NCI-H2171 (cell line): ENCODE measurements around the gene GZMB.
"Not testable (repeated sequence)": the region's sequence is repeated elsewhere in the genome, so short reads cannot be mapped to it uniquely, and the experiment has no call there.

Experiments used
- DNase-seq: peaks from one replicate; lab custom pipeline; 2025; lab: John Stamatoyannopoulos, UW

The GZMB gene, protein sequence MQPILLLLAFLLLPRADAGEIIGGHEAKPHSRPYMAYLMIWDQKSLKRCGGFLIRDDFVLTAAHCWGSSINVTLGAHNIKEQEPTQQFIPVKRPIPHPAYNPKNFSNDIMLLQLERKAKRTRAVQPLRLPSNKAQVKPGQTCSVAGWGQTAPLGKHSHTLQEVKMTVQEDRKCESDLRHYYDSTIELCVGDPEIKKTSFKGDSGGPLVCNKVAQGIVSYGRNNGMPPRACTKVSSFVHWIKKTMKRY

DNA sequence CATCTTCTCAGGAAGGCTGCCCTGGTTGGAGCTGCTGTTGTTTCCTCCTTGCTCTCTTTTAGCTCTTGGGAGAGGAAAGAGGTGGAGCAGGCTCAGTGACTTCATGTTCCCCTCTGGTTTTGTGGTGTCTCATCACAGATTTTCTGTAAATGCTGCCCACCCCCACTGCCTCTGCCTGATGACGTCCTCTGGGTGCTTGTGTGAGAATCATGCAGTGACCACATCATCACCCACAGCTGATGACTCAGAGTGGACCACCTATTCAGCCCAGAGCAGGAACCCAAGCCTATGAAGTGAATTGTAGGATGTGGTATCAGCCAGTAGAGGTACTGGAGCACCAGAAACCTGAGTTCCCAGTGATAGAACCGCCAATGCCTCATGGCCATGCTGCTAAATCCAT is at the start of gene GZMB:
Gene GZMB (minus strand): TSS at position 33 of the 400 bp plus-strand sequence. CDS start 30 bp downstream, at position 3.
- DNase-seq = no peak

DNA sequence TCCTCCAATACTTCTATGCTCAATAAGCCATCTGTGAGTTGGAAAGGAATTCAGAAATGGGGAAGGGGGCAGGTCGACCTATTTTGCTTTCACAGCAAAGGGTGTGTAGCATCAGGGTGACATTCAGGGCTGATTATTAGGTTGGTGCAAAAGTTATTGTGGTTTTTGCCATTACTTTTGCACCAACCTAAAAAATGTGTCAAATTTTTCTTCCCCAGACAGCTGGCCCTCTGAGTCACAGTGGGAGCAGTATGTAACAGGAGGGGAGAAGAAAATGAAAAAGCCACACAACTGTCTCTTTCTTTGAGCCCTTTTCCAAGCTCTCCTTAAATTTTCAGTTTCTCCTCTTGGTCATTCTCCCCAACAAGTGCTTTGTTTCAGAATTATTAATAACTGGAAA is 47.1 kb upstream of the GZMB start:
- DNase-seq = no peak

DNA sequence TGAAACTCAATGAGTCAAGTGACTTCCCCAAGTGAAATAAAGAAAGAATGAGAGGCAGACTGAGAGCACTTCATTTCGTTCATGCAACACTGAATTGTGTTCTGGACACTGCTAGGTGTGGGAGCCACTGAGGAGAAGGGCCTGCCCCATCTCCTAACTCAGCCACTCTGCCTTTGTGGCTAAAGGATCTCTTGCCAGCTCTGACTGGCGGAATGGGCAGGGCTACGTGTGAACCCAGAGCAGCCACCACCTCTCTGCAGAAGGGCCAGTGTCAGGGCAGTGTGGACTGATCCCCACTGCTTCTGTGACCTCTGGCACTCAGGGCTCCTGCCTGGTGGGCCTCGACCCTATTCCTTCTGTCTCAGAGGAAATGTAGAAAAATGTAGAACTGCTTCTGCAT is 46.5 kb upstream of the GZMB start:
- DNase-seq = no peak

DNA sequence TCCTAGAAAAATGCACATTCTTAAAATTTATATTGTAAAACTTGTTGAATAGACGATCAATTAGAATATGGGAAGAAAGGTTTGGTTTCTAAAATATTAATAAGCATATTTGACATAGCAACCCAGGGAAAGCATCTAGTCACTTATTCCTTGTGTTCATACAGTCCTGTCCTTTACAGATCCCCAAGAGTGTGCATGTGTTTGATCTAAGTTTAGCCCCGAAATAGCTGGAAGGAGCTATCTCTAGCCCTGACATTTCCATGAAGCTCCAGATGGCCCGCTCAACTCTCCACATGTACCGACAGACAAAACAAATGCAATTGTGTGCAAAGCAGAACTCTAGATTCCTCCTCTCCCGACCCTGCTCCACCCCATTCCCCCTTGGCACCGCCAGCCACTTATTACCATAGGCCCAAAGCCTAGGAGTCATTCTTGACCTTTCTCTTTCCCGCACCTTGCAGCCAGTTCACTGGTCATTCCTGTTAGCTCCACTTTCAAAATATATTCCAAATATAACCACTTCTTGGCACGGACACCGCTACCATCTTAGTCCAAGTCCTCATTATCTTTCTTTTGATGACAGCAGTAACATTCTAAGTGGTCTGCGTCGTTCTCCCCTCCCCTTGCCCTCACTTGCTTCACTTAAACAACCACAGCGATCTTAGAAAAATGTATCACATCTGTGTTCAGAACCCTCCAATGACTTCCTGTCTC is 45.4 kb upstream of the GZMB start:
- DNase-seq = no peak

DNA sequence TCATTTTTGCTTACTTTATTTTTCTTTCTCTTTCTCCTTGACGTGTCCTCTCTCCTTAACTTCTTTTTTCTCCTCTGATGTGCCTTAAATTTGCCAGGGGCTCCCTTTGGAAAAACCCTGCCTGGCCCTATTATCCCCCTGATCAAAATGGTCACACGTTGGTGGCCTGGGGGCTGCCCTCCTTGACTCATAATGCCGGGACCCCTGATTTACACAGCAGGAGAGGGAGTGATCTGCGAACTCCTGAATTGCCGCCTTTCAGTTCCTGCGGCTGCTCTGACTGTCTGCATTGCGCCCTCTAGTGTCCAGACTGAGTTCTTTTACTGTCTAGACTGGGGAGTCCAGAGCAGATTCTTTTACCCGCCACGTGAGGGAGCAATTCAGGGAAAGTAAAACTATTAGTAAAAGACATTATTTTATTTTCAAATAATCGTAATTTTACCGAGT is 44.8 kb upstream of the GZMB start:
- peak; percentile 58 for DNase-seq

DNA sequence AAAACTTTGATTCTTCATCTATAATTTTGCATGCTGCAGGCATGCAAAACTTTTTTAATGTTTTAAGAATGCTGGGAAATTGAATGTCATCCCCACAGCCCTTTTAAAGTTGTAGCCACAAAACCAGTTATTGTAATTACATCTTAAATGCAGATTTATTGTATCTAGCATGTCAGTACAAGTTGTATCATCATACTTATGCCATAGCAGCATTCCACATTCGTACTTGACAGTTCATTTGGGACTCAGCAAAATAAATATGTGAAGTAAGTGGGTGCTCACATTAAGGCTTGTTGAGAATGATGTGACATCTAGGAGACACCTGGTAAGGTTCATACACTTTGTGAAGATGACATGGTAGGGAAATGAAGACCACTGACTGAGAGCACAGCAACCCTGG is 44.0 kb upstream of the GZMB start:
- no peak for DNase-seq

DNA sequence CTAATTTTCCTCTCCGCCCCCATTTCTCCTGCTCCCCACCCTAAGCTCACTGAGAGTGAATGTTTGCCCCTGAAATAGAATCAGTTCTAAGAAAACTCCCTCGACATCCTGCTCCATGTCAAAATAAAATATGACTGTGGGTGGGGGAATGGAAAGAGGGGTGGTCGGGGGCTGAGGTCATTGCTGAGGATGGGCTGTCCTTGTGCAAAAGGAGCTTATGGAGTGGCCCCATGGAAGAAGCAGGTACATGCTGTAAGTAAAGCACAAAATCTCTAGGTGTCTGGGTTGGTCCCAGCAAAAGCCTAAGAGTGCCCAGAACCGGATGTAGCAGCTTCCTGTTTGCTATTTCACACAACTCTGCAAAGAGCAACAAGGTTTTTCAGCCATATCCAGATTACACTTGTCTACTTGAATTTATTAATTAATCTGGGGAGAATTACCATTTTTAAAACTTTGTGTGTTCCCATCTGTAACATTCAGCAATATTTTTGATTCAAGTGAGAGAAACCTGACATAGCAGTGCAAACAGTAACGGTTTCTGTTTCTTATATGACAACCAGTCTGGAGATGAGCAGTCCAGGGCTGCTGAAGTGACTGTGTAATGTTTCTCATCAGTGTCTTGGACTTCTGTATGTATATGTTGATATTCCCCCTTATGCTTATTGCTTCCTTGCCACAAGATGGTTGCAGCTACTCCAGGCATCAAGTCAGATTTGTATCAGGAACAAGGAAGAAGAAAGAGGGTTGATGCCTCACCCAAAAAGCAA is 40.4 kb upstream of the GZMB start:
- DNase-seq = no peak

DNA sequence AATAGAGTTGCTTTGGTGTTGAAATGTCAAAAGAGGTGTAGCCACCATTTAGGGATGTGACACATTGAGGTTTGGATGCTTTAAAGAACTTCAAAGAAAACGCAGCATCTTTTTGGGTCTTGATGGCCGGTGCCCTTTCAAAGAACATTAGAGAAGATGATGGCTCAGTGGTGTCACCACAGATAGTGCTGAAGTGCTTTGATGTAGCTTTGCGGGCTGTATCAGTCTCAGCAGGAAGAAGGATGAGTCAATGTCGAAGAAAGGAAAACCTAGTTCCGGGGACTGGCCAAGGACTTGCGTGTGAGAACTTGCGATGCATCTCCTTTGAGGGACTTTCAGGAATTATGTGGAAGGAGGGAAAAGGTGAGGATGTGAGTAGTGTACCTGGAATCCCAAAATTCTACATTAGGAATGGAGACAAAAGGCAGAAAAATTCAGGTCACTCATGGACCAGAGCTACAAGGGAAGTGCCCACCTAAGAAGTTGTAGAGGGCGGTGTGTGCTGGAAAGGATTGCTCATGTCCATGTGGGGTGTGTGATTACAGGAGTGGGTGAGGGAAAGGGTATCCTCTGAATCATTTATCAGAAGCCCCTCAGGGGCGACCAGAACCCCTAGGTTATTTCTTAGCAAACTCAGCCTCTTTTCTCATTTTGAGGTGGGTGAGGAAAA is 39.7 kb upstream of the GZMB start:
- DNase-seq = no peak

DNA sequence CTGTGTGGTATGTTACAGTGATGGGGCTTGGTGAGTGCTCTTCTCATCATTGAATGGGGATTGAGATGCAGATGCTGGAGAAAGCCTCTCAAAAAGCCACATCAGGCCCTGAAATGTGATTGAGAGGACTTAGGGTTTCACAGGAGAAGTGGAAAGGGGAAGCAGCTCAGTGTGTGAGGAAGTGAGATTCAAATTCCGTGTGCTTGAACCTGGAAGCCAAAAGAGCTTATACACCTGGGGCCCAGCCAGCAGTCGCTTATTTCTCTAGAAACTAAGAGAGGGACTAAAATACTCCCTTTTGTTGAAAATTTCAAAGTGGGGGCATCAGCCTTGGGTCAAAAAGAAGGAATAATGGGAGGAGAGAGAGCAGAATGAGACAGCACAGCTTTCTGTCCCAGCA is 39.1 kb upstream of the GZMB start:
- no peak for DNase-seq

DNA sequence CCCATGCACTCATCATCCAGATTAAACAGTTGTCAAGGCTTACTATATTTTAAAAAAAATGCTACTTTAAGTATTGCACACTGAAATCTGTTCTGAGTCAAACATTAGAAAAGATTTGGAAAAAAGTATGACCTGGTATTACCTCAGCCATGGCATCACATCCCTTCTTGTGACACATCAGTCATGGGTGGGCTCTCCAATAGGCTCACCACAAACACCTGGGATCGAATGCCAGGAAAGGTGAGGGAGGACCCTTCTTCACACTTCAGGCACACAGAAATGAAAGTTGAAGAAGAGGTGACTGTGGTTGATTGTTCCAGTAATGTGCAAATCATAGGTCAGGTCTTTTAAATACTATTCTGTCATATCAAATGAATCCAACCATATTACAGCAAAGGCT is 36.6 kb upstream of the GZMB start:
- DNase-seq = no peak

DNA sequence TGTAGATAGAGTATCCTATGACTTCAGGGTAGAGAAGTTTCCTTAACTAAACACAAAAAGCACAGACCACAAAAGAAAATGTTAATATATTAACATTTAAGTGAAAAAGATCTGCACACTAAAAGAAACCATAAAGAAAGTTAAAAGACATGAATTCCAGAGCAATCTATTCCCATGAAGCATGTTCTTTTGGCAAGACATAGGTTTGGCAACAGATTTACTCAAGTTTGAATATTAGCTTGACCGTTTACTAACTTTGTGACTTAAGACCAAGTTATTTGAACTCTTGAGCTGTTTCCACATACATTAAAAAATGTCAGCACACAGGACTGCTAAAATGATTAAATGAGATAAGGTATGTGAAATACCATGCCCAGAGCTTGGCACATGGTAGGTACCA is 35.7 kb upstream of the GZMB start:
- DNase-seq = no peak

DNA sequence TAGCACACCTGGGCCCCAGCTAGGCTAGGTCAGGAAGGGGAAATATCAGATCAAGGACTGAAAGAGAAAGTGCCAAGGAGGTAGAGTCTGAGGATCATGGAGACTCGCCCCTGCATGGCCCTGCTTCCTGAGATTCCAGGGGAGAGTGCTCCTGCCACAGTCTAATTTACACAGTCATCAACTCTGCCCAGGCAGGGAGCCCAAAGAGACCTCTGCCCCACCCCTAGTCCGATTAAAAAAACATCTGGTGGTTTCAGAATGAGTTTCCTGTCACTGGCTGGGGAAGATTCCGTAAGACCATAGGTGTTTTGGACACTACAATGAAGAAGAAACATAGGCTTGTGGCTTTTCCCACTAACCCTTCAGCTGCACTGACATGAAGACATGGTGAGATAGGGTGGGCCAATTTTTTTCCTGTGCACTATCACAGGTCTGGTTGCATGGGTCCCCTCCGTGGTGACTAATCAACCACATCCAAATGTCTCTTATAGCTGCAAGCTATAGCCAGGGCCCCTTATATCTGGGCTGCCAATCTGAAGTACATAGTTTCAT is 31.5 kb upstream of the GZMB start:
- no peak for DNase-seq

DNA sequence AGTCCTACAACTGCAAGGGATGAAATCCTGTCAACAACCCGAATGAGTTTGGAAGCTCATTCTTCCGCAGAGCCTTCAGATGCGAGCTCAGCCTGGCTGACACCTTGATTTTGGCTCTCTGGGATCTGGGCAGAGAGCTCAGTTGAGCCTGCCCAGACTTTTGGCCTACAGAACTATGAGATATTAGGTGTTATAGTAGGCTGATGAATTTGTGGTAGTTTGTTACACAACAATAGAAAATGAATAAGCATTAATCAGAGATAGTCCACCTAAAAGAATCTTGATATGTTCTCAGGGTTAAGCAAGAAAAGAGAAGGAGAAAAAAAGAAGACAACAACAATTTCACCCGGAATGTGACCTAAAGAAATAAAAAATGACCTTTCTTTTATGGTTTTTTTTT is 30.4 kb upstream of the GZMB start:
- no peak for DNase-seq

DNA sequence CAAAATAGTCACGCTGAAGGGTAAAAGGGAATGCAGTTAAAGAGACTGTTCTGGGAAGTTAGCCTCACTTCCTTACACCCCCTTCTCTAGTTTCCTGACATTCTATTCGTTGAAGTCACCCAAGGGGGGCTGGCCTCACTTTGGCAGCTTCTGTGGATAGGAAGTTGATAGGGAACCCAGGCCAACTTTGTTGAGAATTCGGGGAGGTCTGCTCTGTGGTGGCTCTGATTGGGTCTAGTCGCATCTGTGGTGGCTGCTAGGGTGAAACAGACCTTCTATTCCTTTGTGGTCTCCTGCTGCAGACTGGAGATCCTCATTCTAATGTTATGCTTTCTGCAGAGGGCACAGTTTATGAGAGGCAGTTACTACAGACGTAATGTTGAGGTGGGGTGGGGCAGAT is 28.8 kb upstream of the GZMB start:
- no peak for DNase-seq

DNA sequence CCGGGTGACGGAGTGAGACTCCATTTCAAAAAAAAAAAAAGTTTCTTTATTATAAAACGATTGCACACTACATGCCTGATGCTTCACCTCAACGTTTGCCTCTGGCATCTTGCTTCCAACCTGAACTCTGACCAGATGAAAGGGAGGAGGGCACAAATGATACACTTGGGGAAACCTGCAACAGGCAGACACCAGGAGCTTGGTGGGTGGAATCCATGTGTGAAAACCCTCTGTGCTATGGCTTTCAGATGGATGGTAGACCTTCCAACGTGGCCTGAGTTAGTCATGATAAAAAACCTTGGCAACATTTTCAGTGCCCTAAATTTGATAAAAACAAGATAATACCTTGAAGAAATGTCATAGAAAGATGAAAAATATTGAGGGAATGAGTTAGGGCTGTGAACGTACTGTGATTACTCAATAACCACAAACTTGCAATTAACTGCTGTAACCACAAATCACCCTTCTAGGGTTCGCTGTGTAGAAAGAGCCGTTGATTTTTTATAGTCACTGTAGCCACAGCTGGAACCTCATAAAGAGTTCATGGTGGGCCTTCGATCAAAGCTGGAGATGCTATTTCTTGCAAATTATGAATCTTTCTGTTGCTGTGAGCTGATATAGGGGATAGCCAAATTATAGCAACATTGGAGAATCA is 26.1 kb upstream of the GZMB start:
- DNase-seq = no peak

DNA sequence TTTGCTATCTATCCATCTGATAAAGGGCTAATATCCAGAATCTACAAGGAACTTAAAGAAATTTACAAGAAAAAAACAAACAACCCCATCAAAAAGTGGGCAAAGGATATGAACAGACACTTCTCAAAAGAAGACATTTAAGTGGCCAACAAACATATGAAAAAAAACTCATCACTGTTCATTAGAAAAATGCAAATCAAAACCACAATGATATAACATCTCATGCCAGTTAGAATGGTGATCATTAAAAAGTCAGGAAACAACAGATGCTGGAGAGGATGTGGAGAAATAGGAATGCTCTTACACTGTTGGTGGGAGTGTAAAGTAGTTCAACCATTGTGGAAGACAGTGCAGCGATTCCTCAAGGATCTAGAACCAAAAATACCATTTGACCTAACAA is 14.4 kb upstream of the GZMB start:
- not testable (repeated sequence) for DNase-seq

DNA sequence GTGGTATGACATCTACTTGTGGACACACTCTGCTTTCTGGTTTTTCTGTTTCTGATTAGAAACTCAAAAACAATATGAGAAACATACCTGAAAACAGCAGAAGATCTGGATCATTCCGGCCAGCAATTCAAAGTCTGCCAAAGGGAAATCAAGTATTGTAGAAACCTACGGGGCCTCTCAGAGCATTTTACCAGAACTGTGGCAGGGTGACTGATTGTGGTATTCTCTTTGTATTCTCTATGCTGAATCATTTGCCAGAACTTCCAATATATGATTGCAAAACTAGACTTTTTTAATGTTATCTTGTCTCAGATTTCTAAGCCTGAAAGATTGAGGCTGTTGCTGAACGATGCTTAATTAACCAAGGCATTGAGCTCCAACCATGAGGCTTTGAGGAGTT is 5.9 kb upstream of the GZMB start:
- no peak for DNase-seq

DNA sequence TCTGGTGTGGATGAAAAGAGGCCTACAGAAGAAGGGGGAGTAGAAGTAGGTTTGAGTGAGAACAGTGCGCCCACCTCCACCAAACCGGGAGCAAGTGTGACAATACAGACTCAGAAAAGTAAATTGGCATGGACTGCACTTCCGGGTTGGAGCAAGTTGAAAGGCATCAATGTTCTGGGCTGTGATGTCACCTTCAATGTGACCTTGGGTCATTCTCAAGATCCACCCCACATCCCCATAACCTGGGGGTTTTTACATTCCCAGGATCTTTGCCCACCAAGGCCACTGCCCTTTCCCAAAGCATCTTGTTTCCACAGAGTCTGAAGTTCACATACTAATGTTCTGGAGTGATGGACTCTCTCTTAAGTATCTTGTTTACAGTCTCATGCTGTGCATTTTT is 5.3 kb upstream of the GZMB start:
- no peak for DNase-seq

DNA sequence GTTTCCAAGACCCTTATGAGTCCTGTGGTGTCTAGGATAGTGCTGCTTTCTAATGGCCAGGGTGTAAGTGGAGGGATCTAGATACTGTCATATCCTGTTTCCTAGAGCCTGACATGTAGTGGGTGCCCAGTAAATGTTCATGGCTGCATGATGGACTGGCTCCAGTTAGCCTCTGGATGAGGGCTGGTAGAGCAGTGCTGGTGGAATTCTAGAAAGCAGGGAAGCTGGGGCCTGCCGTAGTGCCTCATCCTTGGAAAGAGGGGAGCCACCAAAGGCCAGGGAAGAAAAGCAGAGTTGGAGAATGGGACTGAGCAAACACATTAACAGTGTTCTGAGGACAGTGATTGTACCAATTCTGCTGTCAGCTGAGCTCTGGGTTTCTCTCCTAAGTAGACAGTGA is 637 bp downstream of the GZMB start:
- DNase-seq = no peak

DNA sequence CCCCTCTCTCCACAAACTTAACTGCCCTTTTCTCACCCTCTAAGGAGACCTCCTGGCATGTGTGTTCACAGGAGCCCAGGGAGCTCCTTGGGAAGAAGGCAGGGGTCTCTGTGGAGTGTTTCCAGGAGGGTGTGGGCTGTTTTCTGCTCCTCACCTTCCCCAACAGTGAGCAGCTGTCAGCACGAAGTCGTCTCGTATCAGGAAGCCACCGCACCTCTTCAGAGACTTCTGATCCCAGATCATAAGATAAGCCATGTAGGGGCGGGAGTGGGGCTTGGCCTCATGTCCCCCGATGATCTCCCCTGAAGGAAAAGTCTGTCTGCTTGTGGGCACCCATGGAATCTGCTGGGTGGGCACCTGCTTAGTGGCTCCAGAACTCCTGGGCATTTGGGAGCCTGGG is 1.2 kb downstream of the GZMB start:
- DNase-seq = no peak

DNA sequence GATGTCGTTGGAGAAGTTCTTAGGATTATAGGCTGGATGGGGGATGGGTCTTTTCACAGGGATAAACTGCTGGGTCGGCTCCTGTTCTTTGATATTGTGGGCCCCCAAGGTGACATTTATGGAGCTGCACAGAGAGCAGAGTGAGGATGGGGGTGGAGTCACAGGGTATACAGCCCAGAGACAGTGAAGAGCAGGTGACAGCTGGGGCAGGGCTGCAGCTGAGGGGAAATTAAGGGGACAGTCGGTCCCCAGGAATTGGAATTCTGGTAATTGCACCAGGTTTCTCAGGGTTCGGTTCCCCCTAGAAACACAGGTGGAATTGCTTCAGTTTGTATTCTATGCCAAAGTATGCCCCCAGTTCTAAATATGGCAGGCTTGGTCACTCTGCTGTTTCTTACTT is 1.7 kb downstream of the GZMB start:
- no peak for DNase-seq
